IMR-90 (cell line): Measurements from ENCODE around the gene SEC24B. TPM values are rescaled to one million over a fixed set of nuclear protein-coding genes. Genes with fewer than 3 reads are reported as not detected.

Experiments
- ATAC-seq: fragments of 200-7000 bp; cut with Tn5 transposase; 2 replicates; pipeline ENCODE4 v1.9.1; 2020; ENCODE audit warnings: low read depth, mild to moderate bottlenecking, moderate library complexity
- BruUV-seq: library from RNA; stranded (reverse); fragments of 400-500 nt; replicated peaks from 2 replicates; lab custom pipeline; 2021; lab: Mats Ljungman, UMichigan
- CTCF ChIA-PET: fragments of 300-600 bp; formaldehyde crosslinking; extraction: SDS; loops from one replicate; lab custom pipeline; 2021; ENCODE audit warnings: antibody characterized with exemption; lab: Yijun Ruan, JAX
- POLR2A ChIA-PET: fragments of 300-600 bp; sonication (Branson Sonifier 250); formaldehyde crosslinking; loops from one replicate; lab custom pipeline; 2022; ENCODE audit warnings: antibody characterized with exemption; ENCODE audit not compliant: unreplicated experiment; lab: Charles Lee
- DNase-seq: peaks from one replicate; pipeline ENCODE4 v3.0.0; 2013
- H2AFZ ChIP-seq: replicated peaks from 2 replicates; pipeline ENCODE3; 2013; ENCODE audit warnings: low read length, mild to moderate bottlenecking; ENCODE audit not compliant: poor library complexity
- H2AK5ac ChIP-seq: 2 replicates; pipeline ENCODE4 v1.6.1; 2013; ENCODE audit warnings: low read depth, low read length, inconsistent platforms
- H2AK9ac ChIP-seq: replicated peaks from 2 replicates; pipeline ENCODE3; 2013; ENCODE audit warnings: mild to moderate bottlenecking, low read depth, low read length, moderate library complexity; ENCODE audit not compliant: poor library complexity
- H2BK120ac ChIP-seq: 2 replicates; pipeline ENCODE4 v1.6.1; 2013; ENCODE audit warnings: low read depth, low read length, inconsistent platforms
- H2BK15ac ChIP-seq: 3 replicates; pipeline ENCODE4 v1.6.1; 2013; ENCODE audit warnings: low read depth, low read length, inconsistent platforms
- H2BK20ac ChIP-seq: 2 replicates; pipeline ENCODE4 v1.6.1; 2013; ENCODE audit warnings: low read depth, mild to moderate bottlenecking, inconsistent platforms, low read length, moderate library complexity
- H2BK5ac ChIP-seq: 2 replicates; pipeline ENCODE4 v1.6.1; 2013; ENCODE audit warnings: mild to moderate bottlenecking, low read depth, low read length, inconsistent platforms; ENCODE audit not compliant: poor library complexity, severe bottlenecking
- H3K14ac ChIP-seq: replicated peaks from 2 replicates; pipeline ENCODE4 v1.6.1; 2013; ENCODE audit warnings: low read depth, low read length, inconsistent platforms
- H3K18ac ChIP-seq: 2 replicates; pipeline ENCODE4 v1.6.1; 2013; ENCODE audit warnings: low read depth, low read length, control low read depth
- H3K23ac ChIP-seq: 2 replicates; pipeline ENCODE4 v1.6.1; 2013; ENCODE audit warnings: low read depth, low read length, inconsistent platforms
- H3K27ac ChIP-seq: 2 replicates; pipeline ENCODE4 v1.5.1; 2013; ENCODE audit warnings: mild to moderate bottlenecking, control low read depth, low read length; ENCODE audit not compliant: insufficient read depth
- H3K27me3 ChIP-seq: 2 replicates; pipeline ENCODE4 v1.6.1; 2013; ENCODE audit warnings: low read length; ENCODE audit not compliant: control insufficient read depth, insufficient read depth
- H3K36me3 ChIP-seq: 2 replicates; pipeline ENCODE4 v1.6.1; 2013; ENCODE audit warnings: low read length, mixed read lengths; ENCODE audit not compliant: control insufficient read depth, insufficient read depth
- H3K4ac ChIP-seq: 2 replicates; pipeline ENCODE4 v1.6.1; 2013; ENCODE audit warnings: low read depth, low read length, inconsistent platforms
- H3K4me1 ChIP-seq: 2 replicates; pipeline ENCODE4 v1.6.1; 2013; ENCODE audit warnings: low read length, mixed read lengths; ENCODE audit not compliant: control insufficient read depth, insufficient read depth
- H3K4me2 ChIP-seq: 2 replicates; pipeline ENCODE4 v1.6.1; 2013; ENCODE audit warnings: low read depth, mild to moderate bottlenecking, control low read depth, low read length, moderate library complexity
- H3K4me3 ChIP-seq: 2 replicates; pipeline ENCODE4 v1.5.1; 2013; ENCODE audit warnings: low read depth, mild to moderate bottlenecking, control low read depth, low read length, moderate library complexity; ENCODE audit not compliant: insufficient read depth
- H3K56ac ChIP-seq: 2 replicates; pipeline ENCODE4 v1.6.1; 2013; ENCODE audit warnings: low read length, inconsistent platforms; ENCODE audit not compliant: insufficient read depth; ENCODE audit errors: extremely low read depth
- H3K79me1 ChIP-seq, 2 experiments: 2 replicates each; pipeline ENCODE4 v1.6.1; 2013; ENCODE audit warnings: low read length in 2 of 2, inconsistent platforms in 1 of 2, low read depth in 1 of 2
- H3K9ac ChIP-seq: 2 replicates; pipeline ENCODE4 v1.6.1; 2013; ENCODE audit warnings: low read depth, low read length, control low read depth
- H3K9me1 ChIP-seq: 2 replicates; pipeline ENCODE4 v1.6.1; 2013; ENCODE audit warnings: low read length, inconsistent platforms; ENCODE audit not compliant: insufficient read depth
- H3K9me3 ChIP-seq: 2 replicates; pipeline ENCODE4 v1.6.1; 2013; ENCODE audit warnings: low read length; ENCODE audit not compliant: control insufficient read depth, insufficient read depth
- H4K20me1 ChIP-seq: 2 replicates; pipeline ENCODE4 v1.6.1; 2013; ENCODE audit warnings: low read length, inconsistent platforms; ENCODE audit not compliant: insufficient read depth
- H4K5ac ChIP-seq: 2 replicates; pipeline ENCODE4 v1.6.1; 2013; ENCODE audit warnings: mild to moderate bottlenecking, low read depth, low read length, control low read depth
- H4K8ac ChIP-seq, 2 experiments: 2 replicates each; pipeline ENCODE4 v1.6.1; 2013; ENCODE audit warnings: low read depth in 2 of 2, low read length in 2 of 2, control low read depth in 1 of 2, inconsistent platforms in 1 of 2
- H4K91ac ChIP-seq: 2 replicates; pipeline ENCODE4 v1.6.1; 2013; ENCODE audit warnings: low read depth, low read length, inconsistent platforms; ENCODE audit not compliant: insufficient read depth
- CEBPB ChIP-seq: IDR thresholded peaks from 2 replicates; pipeline ENCODE4 v1.6.1; 2012; ENCODE audit warnings: low read depth, low read length, improper control_type of control experiment
- CHD1 ChIP-seq: IDR thresholded peaks from 2 replicates; pipeline ENCODE4 v1.6.1; 2012; ENCODE audit warnings: low read depth, low read length, improper control_type of control experiment
- FOS ChIP-seq: fragments of 150-350 bp; IDR thresholded peaks from 2 replicates; pipeline ENCODE4 v1.6.1; 2016; ENCODE audit warnings: low read depth, low read length
- MAFK ChIP-seq: IDR thresholded peaks from 2 replicates; pipeline ENCODE4 v1.6.1; 2012; ENCODE audit warnings: low read depth, low read length, improper control_type of control experiment
- NFE2L2 ChIP-seq: fragments of 150-350 bp; IDR thresholded peaks from 2 replicates; pipeline ENCODE4 v1.6.1; 2016; ENCODE audit warnings: low read depth, mild to moderate bottlenecking, low read length
- POLR2A ChIP-seq: IDR thresholded peaks from 2 replicates; pipeline ENCODE4 v1.6.1; 2012; ENCODE audit warnings: mild to moderate bottlenecking, low read depth, low read length
- RAD21 ChIP-seq: IDR thresholded peaks from 2 replicates; pipeline ENCODE4 v1.6.1; 2012; ENCODE audit warnings: low read length, improper control_type of control experiment
- RCOR1 ChIP-seq: IDR thresholded peaks from 2 replicates; pipeline ENCODE4 v1.6.1; 2012; ENCODE audit warnings: mild to moderate bottlenecking, low read length, improper control_type of control experiment; ENCODE audit not compliant: insufficient replicate concordance
- SMC3 ChIP-seq: fragments of 150-350 bp; IDR thresholded peaks from 2 replicates; pipeline ENCODE4 v1.6.1; 2016; ENCODE audit warnings: low read depth, mild to moderate bottlenecking, antibody characterized with exemption, low read length, moderate library complexity
- USF2 ChIP-seq: fragments of 150-350 bp; IDR thresholded peaks from 2 replicates; pipeline ENCODE4 v1.6.1; 2017; ENCODE audit warnings: mild to moderate bottlenecking, antibody characterized with exemption, low read length, low read depth
- WGBS, 2 experiments: methylation state at CpG; one replicate each; pipeline versions ENCODE4 v1.1.5 to v1.1.7; 2013; ENCODE audit warnings: missing lambda C conversion rate in 2 of 2; ENCODE audit not compliant: insufficient read length in 1 of 2; ENCODE audit errors: extremely low coverage in 2 of 2; 5-methylcytosine and 5-hydroxymethylcytosine counted together
- dilution Hi-C: fragments of 300-500 bp; cut with HindIII; formaldehyde crosslinking; loops from one replicate; pipeline ENCODE4 v1.14.3; 2018; ENCODE audit warnings: low sequenced_read_pairs; ENCODE audit not compliant: unreplicated experiment
- in situ Hi-C: fragments of 300-500 bp; cut with MboI; formaldehyde crosslinking; loops from 3 replicates; pipeline ENCODE4 v1.14.3; 2019; ENCODE audit warnings: low sequenced_read_pairs, inconsistent platforms, mixed read lengths
- intact Hi-C: fragments of 100-400 bp; cut with micrococcal nuclease; formaldehyde crosslinking; loops from 2 replicates; pipeline ENCODE4 v1.10.0; 2022
- polyA plus RNA-seq, 3 experiments: library from polyadenylated mRNA; depleted of rRNA; stranded (reverse); fragments of >200 nt; gene quantifications; 2 replicates each; pipeline ENCODE4 v1.2.3, GENCODE V29; 2012; ENCODE audit warnings: low replicate concordance in 1 of 3
- total RNA-seq: library from RNA; depleted of rRNA; stranded (reverse); fragments of >200 nt; gene quantifications from 2 replicates; pipeline ENCODE4 v1.2.3, GENCODE V29; 2012
- TF ChIP-seq, protein P1 (sequence below): conservative IDR thresholded peaks from 2 replicates; pipeline ENCODE4 v1.5.1; 2012; ENCODE audit warnings: mild to moderate bottlenecking, low read depth, low read length, improper control_type of control experiment

The SEC24B gene
- total and polyA plus RNA-seq, 2 of the 4 experiments (the other 2 are of a cell fraction): 19.0 to 27.4 TPM

DNA sequence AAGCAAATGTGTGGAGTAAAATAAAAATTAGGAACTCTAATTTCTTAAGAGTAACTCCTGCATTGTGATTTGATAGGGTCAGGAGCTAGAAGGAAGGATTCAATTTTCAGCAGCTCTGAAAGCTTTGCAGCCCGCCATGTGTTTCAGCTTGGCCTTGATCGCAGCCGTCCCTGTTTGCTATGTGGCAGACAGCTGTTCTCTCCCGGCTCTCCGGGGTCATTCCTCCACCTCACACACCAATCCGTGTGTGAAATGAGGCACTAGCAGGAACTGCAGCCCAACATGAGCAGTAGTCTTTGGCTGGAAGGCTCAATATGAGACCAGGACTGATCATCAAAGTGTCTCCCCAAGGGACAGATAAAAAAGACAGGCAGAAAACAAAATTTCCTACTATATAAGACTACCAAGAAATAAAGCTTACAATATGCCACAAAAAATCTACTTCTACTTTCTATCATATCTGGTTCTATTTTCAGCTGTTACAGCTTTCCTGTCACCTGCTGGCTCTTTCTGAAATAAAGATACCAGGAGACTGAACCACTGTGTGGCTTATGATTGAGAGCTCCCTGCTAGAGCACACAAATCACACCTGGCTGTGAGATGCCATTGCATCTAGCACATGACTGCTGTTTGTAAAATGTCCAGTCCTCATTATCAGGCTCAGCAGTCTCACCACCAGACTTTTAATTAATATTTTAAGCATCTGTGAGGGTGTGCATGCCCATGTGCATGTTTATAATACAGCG lies 44.1 kb upstream of the SEC24B start:
- H2BK20ac ChIP-seq: no peak overlapping the region
- H3K79me1 ChIP-seq: no peaks in the 10 kb centered on the region
- H4K91ac ChIP-seq: no peak overlapping the region
- peaks cover 3% of the 10 kb centered on the region for H3K27me3 ChIP-seq
- dilution Hi-C loops (no loop called here), intact Hi-C loops (no loop called here), in situ Hi-C loops (no loop called here)
- H3K4me1 ChIP-seq: no peaks in the 10 kb centered on the region
- BruUV-seq: no TSS peak
- H3K36me3 ChIP-seq: no peaks in the 10 kb centered on the region
- no peak overlapping the region for H3K23ac ChIP-seq
- ATAC-seq: peak; percentile 32; the same call in 1 of the 2 replicates
- no peaks in the 10 kb centered on the region for H3K9me1 ChIP-seq
- no peak overlapping the region for H2BK5ac ChIP-seq
- no peak overlapping the region for H3K4me3 ChIP-seq
- no peak overlapping the region for H3K56ac ChIP-seq
- no peak overlapping the region for H3K14ac ChIP-seq
- no peaks in the 10 kb centered on the region for H4K20me1 ChIP-seq
- H4K5ac ChIP-seq: no peak overlapping the region
- H4K8ac ChIP-seq: no peak overlapping the region
- H2BK120ac ChIP-seq: no peak overlapping the region
- no peak for DNase-seq
- H3K9ac ChIP-seq: no peak overlapping the region
- no peak overlapping the region for H2AK5ac ChIP-seq
- CTCF ChIA-PET: interaction anchor here (1.1 kb wide), 1 partner anchor 556 kb away, joined by 4 read pairs; no protein-coding TSS in a partner anchor
- H3K4ac ChIP-seq: no peak overlapping the region
- TF ChIP-seq MAFK (no peak), POLR2A (no peak), RAD21 (no peak), RCOR1 (no peak), SMC3 (no peak), FOS (no peak), CEBPB (no peak), USF2 (no peak), NFE2L2 (no peak), CHD1 (no peak)
- TF ChIP-seq, protein P1, sequence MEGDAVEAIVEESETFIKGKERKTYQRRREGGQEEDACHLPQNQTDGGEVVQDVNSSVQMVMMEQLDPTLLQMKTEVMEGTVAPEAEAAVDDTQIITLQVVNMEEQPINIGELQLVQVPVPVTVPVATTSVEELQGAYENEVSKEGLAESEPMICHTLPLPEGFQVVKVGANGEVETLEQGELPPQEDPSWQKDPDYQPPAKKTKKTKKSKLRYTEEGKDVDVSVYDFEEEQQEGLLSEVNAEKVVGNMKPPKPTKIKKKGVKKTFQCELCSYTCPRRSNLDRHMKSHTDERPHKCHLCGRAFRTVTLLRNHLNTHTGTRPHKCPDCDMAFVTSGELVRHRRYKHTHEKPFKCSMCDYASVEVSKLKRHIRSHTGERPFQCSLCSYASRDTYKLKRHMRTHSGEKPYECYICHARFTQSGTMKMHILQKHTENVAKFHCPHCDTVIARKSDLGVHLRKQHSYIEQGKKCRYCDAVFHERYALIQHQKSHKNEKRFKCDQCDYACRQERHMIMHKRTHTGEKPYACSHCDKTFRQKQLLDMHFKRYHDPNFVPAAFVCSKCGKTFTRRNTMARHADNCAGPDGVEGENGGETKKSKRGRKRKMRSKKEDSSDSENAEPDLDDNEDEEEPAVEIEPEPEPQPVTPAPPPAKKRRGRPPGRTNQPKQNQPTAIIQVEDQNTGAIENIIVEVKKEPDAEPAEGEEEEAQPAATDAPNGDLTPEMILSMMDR: no peak
- WGBS, 2 experiments: no CpG with 5 or more reads among the region's 7 CpGs
- no peak overlapping the region for H3K27ac ChIP-seq
- no peak overlapping the region for H2BK15ac ChIP-seq
- no peaks in the 10 kb centered on the region for H3K9me3 ChIP-seq
- no peak overlapping the region for H2AFZ ChIP-seq
- H3K18ac ChIP-seq: no peak overlapping the region
- H3K4me2 ChIP-seq: no peak overlapping the region
- POLR2A ChIA-PET: no interaction called here
- no peak overlapping the region for H2AK9ac ChIP-seq
